Heart left ventricle (tissue), 16 donors: ENCODE measurements around the gene YIF1A. TPM values are rescaled to one million over a fixed set of nuclear protein-coding genes. Genes with fewer than 3 reads are reported as not detected.

Source experiments
- ATAC-seq, 4 donors: fragments of 200-7000 bp; cut with Tn5 transposase; one replicate each; pipeline ENCODE4 v1.9.1; 2020 to 2022; ENCODE audit warnings: moderate library complexity in 4 of 4, mild to moderate bottlenecking in 3 of 4, moderate number of reproducible peaks in 1 of 4
- DNase-seq, 5 donors: peaks; one replicate each; pipeline ENCODE4 v3.0.0-alpha.2; 2020
- H3K27ac ChIP-seq, 12 donors: fragments of 200-600 bp; sonication (generic) in 4 of 12; one replicate each; pipeline versions ENCODE4 v1.5.0 to v1.8.0; 2016 to 2022; ENCODE audit warnings: mild to moderate bottlenecking in 2 of 12
- H3K27me3 ChIP-seq, 9 donors: fragments of 200-600 bp; sonication (generic) in 2 of 9; one replicate each; pipeline versions ENCODE4 v1.5.1 to v1.8.0; 2016 to 2022; ENCODE audit warnings: mild to moderate bottlenecking in 3 of 9
- H3K36me3 ChIP-seq, 9 donors: fragments of 200-600 bp; sonication (generic) in 2 of 9; one replicate each; pipeline versions ENCODE4 v1.5.0 to v1.8.0; 2018 to 2022; ENCODE audit warnings: mild to moderate bottlenecking in 2 of 9
- H3K4me1 ChIP-seq, 12 donors: fragments of 200-600 bp; sonication (generic) in 4 of 12; one replicate each; pipeline versions ENCODE4 v1.5.0 to v1.8.0; 2016 to 2022; ENCODE audit warnings: mild to moderate bottlenecking in 3 of 12
- H3K4me3 ChIP-seq, 12 donors: fragments of 200-600 bp; sonication (generic) in 4 of 12; one replicate each; pipeline versions ENCODE4 v1.5.0 to v1.8.0; 2017 to 2022; ENCODE audit warnings: mild to moderate bottlenecking in 9 of 12, moderate library complexity in 4 of 12
- H3K9me3 ChIP-seq, 12 donors: fragments of 200-600 bp; sonication (generic) in 4 of 12; one replicate each; pipeline versions ENCODE4 v1.5.0 to v1.8.0; 2016 to 2022; ENCODE audit warnings: mild to moderate bottlenecking in 1 of 12
- CTCF ChIP-seq, 12 donors: fragments of 200-600 bp; sonication (generic) in 4 of 12; IDR thresholded peaks; one replicate each; pipeline versions ENCODE4 v1.5.0 to v1.8.0; 2018 to 2022; ENCODE audit warnings: antibody characterized with exemption in 12 of 12, mild to moderate bottlenecking in 5 of 12
- POLR2A ChIP-seq, 2 donors: fragments of 450-650 bp; IDR thresholded peaks; one replicate each; pipeline ENCODE4 v1.6.1; 2017; ENCODE audit warnings: antibody characterized with exemption in 2 of 2, mild to moderate bottlenecking in 2 of 2, moderate library complexity in 2 of 2
- WGBS, 4 donors: extraction: QIAGEN DNeasy Blood & Tissue Kit in 2 of 4; methylation state at CpG; one replicate each; pipeline versions ENCODE4 v1.1.5 to v1.1.7; 2013 to 2018; 5-methylcytosine and 5-hydroxymethylcytosine counted together
- intact Hi-C, 10 donors: fragments of 100-400 bp; cut with DNase I; formaldehyde crosslinking; loops; one replicate each; pipeline versions ENCODE4 v1.11.1 to v1.14.2; 2022
- polyA plus RNA-seq, 2 donors: library from polyadenylated mRNA; stranded (reverse); fragments of 200-250 nt; gene quantifications; one replicate each; pipeline ENCODE4 v1.2.3, GENCODE V29; 2013
- total RNA-seq, 9 donors: library from RNA; depleted of rRNA in 2 of 9; stranded (reverse); fragments of >200 nt in 2 of 9; fragmentation: NEBNext Ultra II Directional in 3 of 9; extraction: Animal tissue kit (Norgen Biotek cat#: 25700) in 3 of 9; gene quantifications; one replicate each; pipeline versions ENCODE4 v1.1.0 to v1.2.4, GENCODE V29; 2016 to 2023
- donor health status: ischemic (EF 13 %, LVEDD 7.1; RV severe dilation, severe dysfunction).
- donor health status: healthy with polysubstance abuse.
- donor health status: DM: no; HTN: yes; CAD: no.
- donor health status: DM: no; HTN: no; CAD: no.
- donor health status: ischemic (EF 25% LVEDD 6.9; RV normal size, moderate dysfunction).
- donor health status: ischemic (EF 25% LVEDD 5.7; RV mildly dilated, moderate dysfunction).
- donor health status: healthy.
- donor health status: DM: yes; HTN: yes; CAD: no.
- donor health status: ischemic (EF 35%, LVEDD 5.7; RV mildly dilated, moderate dysfunction).
- donor health status: nonischemic (EF 11% LVEDD 7.7; RV severe dilation, severe dysfunction).
- donor health status: DM: yes; HTN: yes; CAD: no.
- donor health status: PGD.
- donor health status: ischemic (EF 29% LVEDD 5.4; RV normal size, mild dysfunction).
- donor health status: nonischemic (EF 23%, LVEDD 6.1; RV moderate dilation, normal function).

The YIF1A gene
- total and polyA plus RNA-seq, 11 donors: 41.6 to 136 (median 65.3) TPM

GRCh38 chr11:66286699-66287098 lies 2.2 kb downstream of the YIF1A start:
- H3K36me3 ChIP-seq: peaks cover 0 to 23% (median 8%) of the 10 kb centered on the region in 9 donors
- ATAC-seq (no peak), DNase-seq (no peak)
- no peaks in the 10 kb centered on the region for H3K9me3 ChIP-seq
- H3K4me1 ChIP-seq: peaks cover 0 to 60% (median 38%) of the 10 kb centered on the region in 12 donors
- no peak overlapping the region for H3K27ac ChIP-seq
- peaks cover 0 to 9% (median under 1%) of the 10 kb centered on the region in 9 donors for H3K27me3 ChIP-seq
- TF ChIP-seq CTCF (IDR thresholded peaks at IDR 0.05) (no peak), POLR2A (IDR thresholded peaks at IDR 0.05) (no peak)
- intact Hi-C loops: loop anchor here in 5 of 10 donors (10.0 kb wide), 1 partner anchor 62 kb away; no protein-coding TSS in a partner anchor
- H3K4me3 ChIP-seq: no peak overlapping the region
- 76 to 87% (median 85%) methylated on average over 5 of the region's 5 CpGs for WGBS, 4 donors

- H3K27me3 ChIP-seq: no peaks in the 10 kb centered on the region
- DNase-seq (no peak), ATAC-seq (no peak)
- intact Hi-C loops: loop anchor here in 5 of 10 donors (10.0 kb wide), 1 partner anchor 61 kb away; no protein-coding TSS in a partner anchor
- no peak for TF ChIP-seq POLR2A (IDR thresholded peaks at IDR 0.05)
- no peak for TF ChIP-seq CTCF (IDR thresholded peaks at IDR 0.05)
- 74 to 87% (median 84%) methylated on average over 10 to 13 of the region's 13 CpGs for WGBS, 4 donors
- peaks cover 0 to 23% (median 8%) of the 10 kb centered on the region in 9 donors for H3K36me3 ChIP-seq
- H3K9me3 ChIP-seq: no peaks in the 10 kb centered on the region
- peak overlapping the region in 6 of 12 donors; percentile 23 to 65 (median 44) for H3K27ac ChIP-seq
- peaks cover 0 to 60% (median 38%) of the 10 kb centered on the region in 12 donors for H3K4me1 ChIP-seq
- no peak overlapping the region for H3K4me3 ChIP-seq
Measured at GRCh38 chr11:66285250-66285947, 3.5 kb downstream of the YIF1A start.

GRCh38 chr11:66284526-66285078 lies 4.3 kb downstream of the YIF1A start:
- peak in 1 of 5 donors; percentile 21 for DNase-seq
- Histone ChIP-seq H3K36me3 (peaks cover 0 to 23% (median 8%) of the 10 kb centered on the region in 9 donors), H3K4me3 (no peak overlapping the region), H3K4me1 (peaks cover 0 to 53% (median 34%) of the 10 kb centered on the region in 12 donors), H3K27ac (peak overlapping the region in 3 of 12 donors; percentile 30 to 65 (median 40)), H3K9me3 (no peaks in the 10 kb centered on the region), H3K27me3 (no peaks in the 10 kb centered on the region)
- 91 to 96% (median 96%) methylated on average over 16 of the region's 16 CpGs for WGBS, 4 donors
- TF ChIP-seq POLR2A (IDR thresholded peaks at IDR 0.05) (no peak), CTCF (IDR thresholded peaks at IDR 0.05) (no peak)
- intact Hi-C loops: loop anchor here in 5 of 10 donors (10.0 kb wide), 1 partner anchor 60 kb away; no protein-coding TSS in a partner anchor
- no peak for ATAC-seq

- intact Hi-C loops: loop anchor here in 6 of 10 donors (2.0 to 10.0 kb wide), 2 partner anchors 59 to 61 kb away; no protein-coding TSS in a partner anchor
- no peak overlapping the region for H3K4me3 ChIP-seq
- no peak for TF ChIP-seq CTCF (IDR thresholded peaks at IDR 0.05)
- no peak for TF ChIP-seq POLR2A (IDR thresholded peaks at IDR 0.05)
- ATAC-seq (no peak), DNase-seq (peak in 1 of 5 donors; percentile 19)
- H3K36me3 ChIP-seq: peaks cover 0 to 23% (median 8%) of the 10 kb centered on the region in 9 donors
- WGBS, 4 donors: 78 to 87% (median 84%) methylated on average over 9 to 14 of the region's 14 CpGs
- no peaks in the 10 kb centered on the region for H3K27me3 ChIP-seq
- H3K9me3 ChIP-seq: no peaks in the 10 kb centered on the region
- H3K4me1 ChIP-seq: peaks cover 0 to 51% (median 34%) of the 10 kb centered on the region in 12 donors
- no peak overlapping the region for H3K27ac ChIP-seq
Measured at GRCh38 chr11:66283461-66284105, 5.4 kb downstream of the YIF1A start.
